ENCODE results near the gene RPS6KA5. TPM values are rescaled to one million over a fixed set of nuclear protein-coding genes. Genes with fewer than 3 reads are reported as not detected.
A peak's percentile ranks its signal among the peaks of the same experiment; 100 is the strongest.

The RPS6KA5 gene
- total RNA-seq, 1 experiment from 2014 or later, result 8.6 TPM

DNA sequence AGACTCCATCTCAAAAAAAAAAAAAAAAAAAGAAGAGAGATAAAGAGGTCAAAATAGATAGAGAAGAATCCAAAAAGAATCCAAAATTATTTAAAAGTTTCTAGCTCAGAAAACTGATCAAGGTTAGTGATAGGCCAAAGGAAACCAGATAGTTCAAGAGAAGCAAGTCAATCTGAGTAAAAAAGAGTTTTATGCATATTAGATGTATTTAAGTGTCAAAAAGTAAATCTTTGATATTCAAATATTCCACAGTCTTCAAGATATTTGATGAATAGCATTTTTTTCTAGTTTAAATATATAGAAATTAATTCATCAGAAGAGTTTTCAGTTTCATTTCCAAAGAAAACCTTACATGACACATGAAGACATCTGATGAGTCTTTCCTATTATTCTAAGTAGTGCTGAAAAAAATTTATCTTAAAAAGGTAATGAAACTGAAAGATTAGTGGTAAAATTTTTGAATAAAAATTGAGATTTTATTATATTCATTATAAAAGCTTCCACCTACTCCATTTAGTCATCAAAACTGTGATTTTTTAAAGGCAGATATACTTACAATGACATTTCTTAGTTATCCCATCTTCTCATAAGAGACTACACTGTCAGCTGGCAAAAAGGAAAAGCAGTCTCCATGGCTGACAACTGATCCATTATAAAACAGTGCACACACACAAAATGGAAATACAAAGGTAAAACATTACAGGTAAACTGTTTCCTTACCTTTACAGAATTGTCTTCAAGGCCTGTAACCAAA lies 68.6 kb downstream of the RPS6KA5 start:
- ChIA-PET CTCF (no interaction called here), POLR2A (ENCODE audit: unreplicated experiment) (interaction anchor here (0.6 kb wide), 1 partner anchor 194 kb away, joined by 3 read pairs; no protein-coding TSS in a partner anchor)
- Histone ChIP-seq H3K4me1 (ENCODE audit: insufficient read depth, low read length) (peaks cover 23% of the 10 kb centered on the region), H3K79me2 (ENCODE audit: low read length) (no peaks in the 10 kb centered on the region), H3K36me3 (ENCODE audit: low read depth, low read length) (no peaks in the 10 kb centered on the region), H3K4me2 (ENCODE audit: low read length) (no peak overlapping the region), H3K4me3 (ENCODE audit: low read length) (no peak overlapping the region), H3K27me3 (ENCODE audit: low read length) (no peaks in the 10 kb centered on the region), H3K9ac (ENCODE audit: low read length) (no peak overlapping the region), H4K20me1 (ENCODE audit: low read length) (peaks cover 3% of the 10 kb centered on the region; the same call in 1 of the 2 replicates), H3F3A (ENCODE audit: low read length, unreplicated experiment) (no peaks in the 10 kb centered on the region), H3K9me3 (ENCODE audit: low read length) (no peaks in the 10 kb centered on the region), H3K9me2 (replicated peaks; ENCODE audit: low read length) (no peaks in the 10 kb centered on the region), H2AFZ (ENCODE audit: low read length) (no peak overlapping the region), H3K27ac (ENCODE audit: low read length) (no peak overlapping the region)
- ATAC-seq (no peak), DNase-seq (no peak)
- BruUV-seq (replicated peaks), result no TSS peak
- TF ChIP-seq CTCF (conservative IDR thresholded peaks at IDR 0.05; ENCODE audit: low read depth, low read length), result no peak
- TF ChIP-seq EZH2 (IDR thresholded peaks at IDR 0.05; ENCODE audit: low read length, unreplicated experiment), result no peak
- TF ChIP-seq EZH2phosphoT487 (IDR thresholded peaks at IDR 0.05; ENCODE audit: borderline replicate concordance, low read length), result no peak
- intact Hi-C loops (cut with micrococcal nuclease), result no loop called here

DNA sequence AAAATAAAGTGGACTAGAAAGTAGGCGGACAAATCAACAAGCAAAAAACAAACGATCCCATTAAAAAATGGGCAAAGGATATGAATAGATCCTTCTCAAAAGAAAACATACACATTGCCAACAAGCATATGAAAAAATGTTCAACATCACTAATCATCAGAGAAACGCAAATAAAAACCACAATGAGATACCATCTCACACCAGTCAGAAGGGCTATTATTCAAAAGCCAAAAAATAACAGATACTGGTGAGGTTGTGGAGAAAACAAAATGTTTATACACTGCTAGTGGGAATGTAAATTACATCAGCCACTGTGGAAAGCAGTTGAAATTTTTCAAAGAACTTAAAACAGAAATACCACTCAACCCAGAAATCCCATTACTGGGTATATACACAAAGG lies 70.3 kb downstream of the RPS6KA5 start:
- Histone ChIP-seq H3K4me3 (ENCODE audit: low read length) (no peak overlapping the region), H3K36me3 (ENCODE audit: low read depth, low read length) (no peaks in the 10 kb centered on the region), H3K27ac (ENCODE audit: low read length) (no peak overlapping the region), H3F3A (ENCODE audit: low read length, unreplicated experiment) (no peaks in the 10 kb centered on the region), H3K9me2 (replicated peaks; ENCODE audit: low read length) (no peaks in the 10 kb centered on the region), H3K4me1 (ENCODE audit: insufficient read depth, low read length) (peaks cover 18% of the 10 kb centered on the region), H2AFZ (ENCODE audit: low read length) (no peak overlapping the region), H3K4me2 (ENCODE audit: low read length) (no peak overlapping the region), H3K9me3 (ENCODE audit: low read length) (no peaks in the 10 kb centered on the region), H3K9ac (ENCODE audit: low read length) (no peak overlapping the region), H3K79me2 (ENCODE audit: low read length) (no peaks in the 10 kb centered on the region), H3K27me3 (ENCODE audit: low read length) (no peaks in the 10 kb centered on the region), H4K20me1 (ENCODE audit: low read length) (no peaks in the 10 kb centered on the region)
- TF ChIP-seq EZH2phosphoT487 (IDR thresholded peaks at IDR 0.05; ENCODE audit: borderline replicate concordance, low read length) (no peak), CTCF (conservative IDR thresholded peaks at IDR 0.05; ENCODE audit: low read depth, low read length) (no peak), EZH2 (IDR thresholded peaks at IDR 0.05; ENCODE audit: low read length, unreplicated experiment) (no peak)
- intact Hi-C loops (cut with micrococcal nuclease), result no loop called here
- BruUV-seq (replicated peaks), result no TSS peak
- POLR2A ChIA-PET (ENCODE audit: unreplicated experiment), result no interaction called here
- DNase-seq, result no peak
- CTCF ChIA-PET, result no interaction called here
- ATAC-seq, result no peak

- no peaks in the 10 kb centered on the region for H3K79me2 ChIP-seq (ENCODE audit: low read length)
- H3K4me3 ChIP-seq (ENCODE audit: low read length), result no peak overlapping the region
- BruUV-seq (replicated peaks), result no TSS peak
- H3K9ac ChIP-seq (ENCODE audit: low read length), result no peak overlapping the region
- H3K36me3 ChIP-seq (ENCODE audit: low read depth, low read length), result no peaks in the 10 kb centered on the region
- H3K27me3 ChIP-seq (ENCODE audit: low read length), result no peaks in the 10 kb centered on the region
- peaks cover 13% of the 10 kb centered on the region for H3K4me1 ChIP-seq (ENCODE audit: insufficient read depth, low read length)
- DNase-seq (peak; percentile 43), ATAC-seq (peak; percentile 66)
- ChIA-PET CTCF (no interaction called here), POLR2A (ENCODE audit: unreplicated experiment) (no interaction called here)
- H3K27ac ChIP-seq (ENCODE audit: low read length), result no peak overlapping the region
- no peaks in the 10 kb centered on the region for H4K20me1 ChIP-seq (ENCODE audit: low read length)
- H3K9me3 ChIP-seq (ENCODE audit: low read length), result no peaks in the 10 kb centered on the region
- intact Hi-C loops (cut with micrococcal nuclease), result no loop called here
- no peak overlapping the region for H2AFZ ChIP-seq (ENCODE audit: low read length)
- TF ChIP-seq EZH2phosphoT487 (IDR thresholded peaks at IDR 0.05; ENCODE audit: borderline replicate concordance, low read length) (no peak), CTCF (conservative IDR thresholded peaks at IDR 0.05; ENCODE audit: low read depth, low read length) (no peak), EZH2 (IDR thresholded peaks at IDR 0.05; ENCODE audit: low read length, unreplicated experiment) (no peak)
- no peaks in the 10 kb centered on the region for H3K9me2 ChIP-seq (replicated peaks; ENCODE audit: low read length)
- H3K4me2 ChIP-seq (ENCODE audit: low read length), result no peak overlapping the region
- no peaks in the 10 kb centered on the region for H3F3A ChIP-seq (ENCODE audit: low read length, unreplicated experiment)
Observed at GRCh38 chr14:90987140-90987539, 73.3 kb downstream of the RPS6KA5 start.

All from PC-3 (cell line).